Body of pancreas (tissue), 4 donors: ENCODE measurements around the gene COQ7.

Source experiments
- POLR2A ChIP-seq, 3 donors: fragments of 450-650 bp; IDR thresholded peaks; one replicate each; pipeline ENCODE4 v1.6.1; 2016; ENCODE audit warnings: antibody characterized with exemption in 3 of 3, mild to moderate bottlenecking in 2 of 3
- TF ChIP-seq, protein P1 (sequence below), 7 experiments: fragments of 450-650 bp in 4 of 7; fragments of 200-600 bp in 3 of 7; sonication (generic) in 3 of 7; IDR thresholded peaks; one replicate each; pipeline ENCODE4 v1.5.1; 2016 to 2019; ENCODE audit warnings: antibody characterized with exemption in 7 of 7

DNA sequence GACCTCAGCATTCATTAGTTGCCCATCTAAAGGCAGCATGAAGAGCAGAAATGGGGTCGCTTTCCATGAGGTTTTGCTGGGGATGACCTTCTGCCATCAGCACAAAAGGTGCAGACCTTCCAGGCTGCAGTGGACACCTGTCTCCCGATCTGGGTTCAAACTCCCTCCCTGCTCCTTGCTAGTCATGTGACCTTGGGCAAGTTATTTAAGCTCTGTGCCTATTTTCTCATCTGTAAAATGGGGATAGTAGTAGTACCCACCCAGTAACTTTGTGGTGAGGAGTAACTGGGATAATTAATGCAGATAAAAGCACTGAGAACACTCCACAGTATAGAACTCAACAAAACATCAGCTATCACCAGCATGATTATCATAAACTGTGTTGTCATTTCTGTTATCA lies 21.4 kb upstream of the COQ7 start:
- TF ChIP-seq, protein P1, sequence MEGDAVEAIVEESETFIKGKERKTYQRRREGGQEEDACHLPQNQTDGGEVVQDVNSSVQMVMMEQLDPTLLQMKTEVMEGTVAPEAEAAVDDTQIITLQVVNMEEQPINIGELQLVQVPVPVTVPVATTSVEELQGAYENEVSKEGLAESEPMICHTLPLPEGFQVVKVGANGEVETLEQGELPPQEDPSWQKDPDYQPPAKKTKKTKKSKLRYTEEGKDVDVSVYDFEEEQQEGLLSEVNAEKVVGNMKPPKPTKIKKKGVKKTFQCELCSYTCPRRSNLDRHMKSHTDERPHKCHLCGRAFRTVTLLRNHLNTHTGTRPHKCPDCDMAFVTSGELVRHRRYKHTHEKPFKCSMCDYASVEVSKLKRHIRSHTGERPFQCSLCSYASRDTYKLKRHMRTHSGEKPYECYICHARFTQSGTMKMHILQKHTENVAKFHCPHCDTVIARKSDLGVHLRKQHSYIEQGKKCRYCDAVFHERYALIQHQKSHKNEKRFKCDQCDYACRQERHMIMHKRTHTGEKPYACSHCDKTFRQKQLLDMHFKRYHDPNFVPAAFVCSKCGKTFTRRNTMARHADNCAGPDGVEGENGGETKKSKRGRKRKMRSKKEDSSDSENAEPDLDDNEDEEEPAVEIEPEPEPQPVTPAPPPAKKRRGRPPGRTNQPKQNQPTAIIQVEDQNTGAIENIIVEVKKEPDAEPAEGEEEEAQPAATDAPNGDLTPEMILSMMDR (IDR thresholded peaks at IDR 0.05) = no peak
- TF ChIP-seq POLR2A (IDR thresholded peaks at IDR 0.05) = no peak
